Sigmoid colon (tissue), 7 donors: Measurements from ENCODE around the gene C1D. TPM values are rescaled to one million over a fixed set of nuclear protein-coding genes. Genes with fewer than 3 reads are reported as not detected.

Experiments
- DNase-seq: peaks from one replicate; pipeline ENCODE4 v3.0.0-alpha.2; 2019
- H3K27ac ChIP-seq, 4 donors: fragments of 200-600 bp; sonication (generic); one replicate each; pipeline ENCODE4 v1.5.1; 2016 to 2019; ENCODE audit warnings: mild to moderate bottlenecking in 1 of 4
- H3K27me3 ChIP-seq, 3 donors: fragments of 200-600 bp; sonication (generic); one replicate each; pipeline ENCODE4 v1.5.1; 2019; ENCODE audit warnings: mild to moderate bottlenecking in 1 of 3
- H3K36me3 ChIP-seq, 4 donors: fragments of 200-600 bp; sonication (generic); one replicate each; pipeline ENCODE4 v1.5.1; 2016 to 2019
- H3K4me1 ChIP-seq, 4 donors: fragments of 200-600 bp; sonication (generic); one replicate each; pipeline ENCODE4 v1.5.1; 2017 to 2019
- H3K4me3 ChIP-seq, 4 donors: fragments of 200-600 bp; sonication (generic); one replicate each; pipeline ENCODE4 v1.5.1; 2017 to 2019; ENCODE audit warnings: mild to moderate bottlenecking in 2 of 4, moderate library complexity in 1 of 4
- H3K9me3 ChIP-seq, 4 donors: fragments of 200-600 bp in 3 of 4; sonication (generic) in 3 of 4; one replicate each; pipeline versions ENCODE4 v1.5.1 to v1.6.1; 2013 to 2019
- EP300 ChIP-seq, 4 donors: sonication (generic); formaldehyde crosslinking; IDR thresholded peaks; one replicate each; pipeline ENCODE4 v1.6.1; 2017; ENCODE audit warnings: antibody characterized with exemption in 4 of 4
- POLR2A ChIP-seq, 2 donors: fragments of 450-650 bp; IDR thresholded peaks; one replicate each; pipeline ENCODE4 v1.6.1; 2016; ENCODE audit warnings: antibody characterized with exemption in 2 of 2, mild to moderate bottlenecking in 2 of 2, moderate library complexity in 2 of 2
- POLR2AphosphoS5 ChIP-seq, 4 donors: sonication (generic); formaldehyde crosslinking; IDR thresholded peaks; one replicate each; pipeline ENCODE4 v1.6.1; 2017; ENCODE audit warnings: antibody characterized with exemption in 4 of 4
- WGBS, 2 donors: extraction: QIAGEN DNeasy Blood & Tissue Kit; methylation state at CpG; one replicate each; pipeline ENCODE4 v1.1.7; 2013; 5-methylcytosine and 5-hydroxymethylcytosine counted together
- intact Hi-C: fragments of 100-400 bp; cut with DNase I; formaldehyde crosslinking; loops from one replicate; pipeline ENCODE4 v1.15.1; 2023
- polyA plus RNA-seq, 3 donors: library from polyadenylated mRNA; stranded (reverse); fragments of 200-250 nt; gene quantifications; one replicate each; pipeline ENCODE4 v1.2.3, GENCODE V29; 2013
- total RNA-seq, 4 donors: library from RNA; depleted of rRNA; stranded (reverse); fragments of >200 nt; gene quantifications; one replicate each; pipeline ENCODE4 v1.1.0, GENCODE V29; 2016
- TF ChIP-seq, protein P1 (sequence below), 4 experiments: fragments of 450-650 bp in 3 of 4; fragments of 200-600 bp in 1 of 4; IDR thresholded peaks; one replicate each; pipeline ENCODE4 v1.5.1; 2016 to 2019; ENCODE audit warnings: antibody characterized with exemption in 4 of 4, mild to moderate bottlenecking in 3 of 4, moderate library complexity in 2 of 4
- donor health status: healthy with polysubstance abuse.
- donor health status: Bipolar disorder and iron deficiency.
- donor health status: healthy.

Gene C1D
- total and polyA plus RNA-seq, 7 donors: 30.6 to 77.0 (median 40.0) TPM

DNA sequence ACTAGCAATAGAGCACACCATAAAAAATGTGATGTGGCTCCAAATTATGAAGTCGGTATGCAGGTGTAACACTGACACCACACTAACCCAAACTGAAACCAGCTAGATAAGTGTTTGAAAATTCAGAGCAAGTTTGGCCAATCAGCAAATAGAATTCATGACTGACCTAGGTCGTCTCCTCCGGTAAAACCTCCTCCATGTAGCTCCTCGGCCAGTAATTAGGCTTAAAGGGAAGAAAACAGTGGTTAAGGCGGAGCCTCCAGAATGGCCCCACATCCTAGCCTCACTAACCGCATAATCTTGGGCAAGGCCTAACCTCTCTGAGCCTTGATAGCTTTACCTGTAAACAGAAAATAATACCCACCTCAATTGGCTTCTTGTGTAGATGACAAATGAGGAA lies 30.1 kb downstream of the C1D start:
- intact Hi-C loops: loop anchor here (10.0 kb wide), 2 partner anchors 1458 to 1608 kb away; no protein-coding TSS in a partner anchor
- WGBS, 2 donors: 28 to 70% methylated on average over 6 of the region's 6 CpGs
- H3K4me1 ChIP-seq: peaks cover 0 to 8% (median 3%) of the 10 kb centered on the region in 4 donors

DNA sequence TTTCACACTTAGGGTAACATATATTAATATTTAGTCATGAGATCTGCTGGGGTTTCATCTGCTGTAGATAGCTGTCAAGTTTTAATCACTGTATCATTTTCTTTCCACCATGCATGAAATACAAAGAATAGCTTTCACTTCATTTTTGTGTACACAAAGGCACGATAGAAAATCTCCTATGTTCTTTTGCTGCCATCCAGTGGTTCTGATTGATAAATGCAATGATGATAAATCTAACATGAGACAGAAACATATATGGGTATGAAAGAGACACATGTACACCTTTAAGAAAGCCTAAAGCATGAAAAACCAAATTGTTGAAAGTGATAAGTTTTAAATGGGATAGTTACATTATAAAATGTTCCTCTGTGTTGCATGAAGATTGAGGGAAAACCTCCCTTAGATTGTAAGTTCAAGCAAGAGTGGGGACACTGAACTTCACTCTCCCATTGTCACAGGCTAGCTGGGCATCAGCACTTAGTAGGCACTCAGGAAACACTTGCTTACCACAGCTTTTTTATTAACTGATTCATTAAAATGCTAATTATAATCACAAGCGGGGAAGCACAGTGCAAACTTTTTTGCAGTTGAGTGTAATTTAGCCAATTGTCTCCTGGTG lies 31.2 kb downstream of the C1D start:
- no peak for TF ChIP-seq EP300 (IDR thresholded peaks at IDR 0.05)
- TF ChIP-seq, protein P1, sequence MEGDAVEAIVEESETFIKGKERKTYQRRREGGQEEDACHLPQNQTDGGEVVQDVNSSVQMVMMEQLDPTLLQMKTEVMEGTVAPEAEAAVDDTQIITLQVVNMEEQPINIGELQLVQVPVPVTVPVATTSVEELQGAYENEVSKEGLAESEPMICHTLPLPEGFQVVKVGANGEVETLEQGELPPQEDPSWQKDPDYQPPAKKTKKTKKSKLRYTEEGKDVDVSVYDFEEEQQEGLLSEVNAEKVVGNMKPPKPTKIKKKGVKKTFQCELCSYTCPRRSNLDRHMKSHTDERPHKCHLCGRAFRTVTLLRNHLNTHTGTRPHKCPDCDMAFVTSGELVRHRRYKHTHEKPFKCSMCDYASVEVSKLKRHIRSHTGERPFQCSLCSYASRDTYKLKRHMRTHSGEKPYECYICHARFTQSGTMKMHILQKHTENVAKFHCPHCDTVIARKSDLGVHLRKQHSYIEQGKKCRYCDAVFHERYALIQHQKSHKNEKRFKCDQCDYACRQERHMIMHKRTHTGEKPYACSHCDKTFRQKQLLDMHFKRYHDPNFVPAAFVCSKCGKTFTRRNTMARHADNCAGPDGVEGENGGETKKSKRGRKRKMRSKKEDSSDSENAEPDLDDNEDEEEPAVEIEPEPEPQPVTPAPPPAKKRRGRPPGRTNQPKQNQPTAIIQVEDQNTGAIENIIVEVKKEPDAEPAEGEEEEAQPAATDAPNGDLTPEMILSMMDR (IDR thresholded peaks at IDR 0.05): peak; percentile 47 to 67 (median 59)
- Histone ChIP-seq H3K4me1 (peaks cover 0 to 8% (median 3%) of the 10 kb centered on the region in 4 donors), H3K4me3 (no peak overlapping the region), H3K27ac (no peak overlapping the region), H3K27me3 (no peaks in the 10 kb centered on the region), H3K36me3 (no peaks in the 10 kb centered on the region), H3K9me3 (no peaks in the 10 kb centered on the region)
- WGBS, 2 donors: 41 to 42% methylated on average over 2 of the region's 2 CpGs
- intact Hi-C loops: loop anchor here (10.0 kb wide), 2 partner anchors 1457 to 1607 kb away; no protein-coding TSS in a partner anchor
- DNase-seq: no peak

More for the DNA sequence above, 30.1 kb downstream of the C1D start:
- no peak for TF ChIP-seq POLR2AphosphoS5 (IDR thresholded peaks at IDR 0.05)
- TF ChIP-seq, protein P1 (IDR thresholded peaks at IDR 0.05): no peak
- no peak for TF ChIP-seq EP300 (IDR thresholded peaks at IDR 0.05)
- no peak for TF ChIP-seq POLR2A (IDR thresholded peaks at IDR 0.05)
- Histone ChIP-seq H3K27ac (no peak overlapping the region), H3K27me3 (no peaks in the 10 kb centered on the region), H3K4me3 (no peak overlapping the region), H3K36me3 (no peaks in the 10 kb centered on the region), H3K9me3 (no peaks in the 10 kb centered on the region)
- no peak for DNase-seq

DNA sequence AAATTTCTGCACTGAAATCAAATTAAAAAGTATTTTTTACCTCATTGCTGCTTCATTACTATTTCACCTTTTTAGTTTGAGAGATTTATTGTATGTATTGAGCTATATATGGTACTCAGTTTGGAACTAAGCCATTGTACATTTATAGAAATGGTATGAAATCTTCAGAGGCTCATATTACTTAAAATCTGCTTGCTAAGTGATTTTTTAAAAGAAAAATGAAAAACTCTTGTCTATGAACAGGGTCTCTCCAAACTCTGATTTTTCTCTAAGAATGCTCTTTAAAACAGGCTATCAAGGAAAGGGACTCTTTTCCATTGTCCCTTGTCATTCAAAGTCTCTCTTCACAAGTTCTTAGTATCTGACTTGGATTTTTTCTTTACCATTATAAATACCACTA lies 31.8 kb downstream of the C1D start:
- no peak overlapping the region for H3K27ac ChIP-seq
- H3K9me3 ChIP-seq: no peaks in the 10 kb centered on the region
- H3K4me3 ChIP-seq: no peak overlapping the region
- H3K36me3 ChIP-seq: no peaks in the 10 kb centered on the region
- intact Hi-C loops: loop anchor here (10.0 kb wide), 2 partner anchors 1456 to 1606 kb away; no protein-coding TSS in a partner anchor
- DNase-seq: no peak
- TF ChIP-seq EP300 (IDR thresholded peaks at IDR 0.05): no peak
- TF ChIP-seq, protein P1 (IDR thresholded peaks at IDR 0.05): no peak
- no peak for TF ChIP-seq POLR2A (IDR thresholded peaks at IDR 0.05)
- TF ChIP-seq POLR2AphosphoS5 (IDR thresholded peaks at IDR 0.05): no peak
- peaks cover 0 to 8% (median 3%) of the 10 kb centered on the region in 4 donors for H3K4me1 ChIP-seq
- no peaks in the 10 kb centered on the region for H3K27me3 ChIP-seq

DNA sequence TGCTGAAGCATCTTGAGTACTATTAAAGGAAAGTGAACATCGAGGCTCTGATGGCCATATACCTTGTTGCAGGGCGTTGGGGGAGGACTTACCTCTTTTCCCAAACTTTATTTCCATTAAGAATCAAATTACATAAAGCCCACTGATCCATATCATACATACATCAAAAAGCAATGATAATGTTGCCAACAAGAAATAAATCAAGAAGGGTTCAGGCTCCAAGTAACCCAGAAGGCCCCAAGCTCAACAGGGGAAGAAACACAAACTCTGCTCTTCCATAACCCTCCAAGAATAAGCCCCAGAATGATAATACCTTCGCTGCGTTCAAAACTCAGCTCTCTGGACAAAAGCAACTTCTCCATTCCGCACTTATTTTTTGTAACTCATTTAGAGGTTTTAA lies 32.3 kb downstream of the C1D start:
- no peaks in the 10 kb centered on the region for H3K27me3 ChIP-seq
- H3K9me3 ChIP-seq: no peaks in the 10 kb centered on the region
- H3K36me3 ChIP-seq: no peaks in the 10 kb centered on the region
- DNase-seq: no peak
- intact Hi-C loops: loop anchor here (10.0 kb wide), 2 partner anchors 1456 to 1606 kb away; no protein-coding TSS in a partner anchor
- no peak overlapping the region for H3K27ac ChIP-seq
- TF ChIP-seq EP300 (IDR thresholded peaks at IDR 0.05): no peak
- TF ChIP-seq POLR2A (IDR thresholded peaks at IDR 0.05): no peak
- TF ChIP-seq, protein P1 (IDR thresholded peaks at IDR 0.05): no peak
- no peak for TF ChIP-seq POLR2AphosphoS5 (IDR thresholded peaks at IDR 0.05)
- no peak overlapping the region for H3K4me3 ChIP-seq
- WGBS, 2 donors: 89 to 90% methylated on average over 5 of the region's 5 CpGs
- peaks cover 0 to 8% (median 3%) of the 10 kb centered on the region in 4 donors for H3K4me1 ChIP-seq

DNA sequence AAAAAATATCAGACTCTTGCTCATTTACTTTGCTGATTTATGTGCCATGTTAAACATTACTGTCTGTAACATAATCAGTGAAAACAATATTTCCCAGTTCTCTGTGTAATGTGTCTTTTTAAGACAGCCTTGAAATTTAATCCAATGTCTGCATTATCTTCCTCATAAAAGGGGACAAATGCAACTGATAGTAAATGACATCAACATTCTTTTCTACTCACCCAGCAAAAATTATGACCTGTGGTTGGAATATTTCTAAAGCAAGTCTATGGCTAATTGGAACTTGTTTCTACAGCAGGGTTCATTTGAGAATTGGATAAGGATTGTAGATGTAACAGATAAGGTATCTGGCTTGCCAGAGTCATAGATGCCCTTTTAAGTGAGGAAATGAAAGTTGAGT lies 34.8 kb downstream of the C1D start:
- H3K4me1 ChIP-seq: peaks cover 0 to 8% (median 3%) of the 10 kb centered on the region in 4 donors
- DNase-seq: no peak
- H3K27ac ChIP-seq: no peak overlapping the region
- no peak overlapping the region for H3K4me3 ChIP-seq
- intact Hi-C loops: no loop called here
- no peaks in the 10 kb centered on the region for H3K36me3 ChIP-seq
- no peaks in the 10 kb centered on the region for H3K27me3 ChIP-seq
- TF ChIP-seq POLR2AphosphoS5 (IDR thresholded peaks at IDR 0.05): no peak
- TF ChIP-seq EP300 (IDR thresholded peaks at IDR 0.05): no peak
- TF ChIP-seq POLR2A (IDR thresholded peaks at IDR 0.05): no peak
- TF ChIP-seq, protein P1 (IDR thresholded peaks at IDR 0.05): no peak
- H3K9me3 ChIP-seq: peaks cover 0 to 5% (median 0%) of the 10 kb centered on the region in 4 donors
